GM21737 (cell line): ENCODE data around the gene STXBP1.

ENCODE experiments used
- ATAC-seq: cut with Tn5 transposase; IDR thresholded peaks from one replicate; pipeline ENCODE4 v1.9.1; 2021; ENCODE audit warnings: mild to moderate bottlenecking, moderate library complexity; ENCODE audit not compliant: unreplicated experiment

STXBP1 gene

DNA sequence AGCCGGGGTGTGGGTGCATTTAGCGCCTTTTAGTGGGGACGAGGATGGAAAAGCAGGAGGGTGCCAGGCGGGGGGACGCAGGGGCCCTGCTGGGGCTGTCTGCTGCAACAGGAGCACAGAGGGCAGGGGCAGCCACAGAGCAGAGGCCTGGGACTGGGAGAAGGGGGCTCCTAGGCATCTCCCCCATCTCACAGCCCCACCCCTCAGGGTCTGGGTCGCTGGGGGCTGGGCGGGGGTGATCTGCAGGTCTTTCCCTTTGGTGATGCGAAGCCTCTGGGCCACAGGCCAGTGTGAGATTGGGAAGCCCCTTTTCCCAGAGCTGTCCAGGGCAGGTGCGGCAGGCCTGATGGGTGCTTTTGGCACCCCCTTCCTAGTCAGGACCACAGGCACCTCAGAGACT is 118.2 kb downstream of the STXBP1 start:
- no peak for ATAC-seq

DNA sequence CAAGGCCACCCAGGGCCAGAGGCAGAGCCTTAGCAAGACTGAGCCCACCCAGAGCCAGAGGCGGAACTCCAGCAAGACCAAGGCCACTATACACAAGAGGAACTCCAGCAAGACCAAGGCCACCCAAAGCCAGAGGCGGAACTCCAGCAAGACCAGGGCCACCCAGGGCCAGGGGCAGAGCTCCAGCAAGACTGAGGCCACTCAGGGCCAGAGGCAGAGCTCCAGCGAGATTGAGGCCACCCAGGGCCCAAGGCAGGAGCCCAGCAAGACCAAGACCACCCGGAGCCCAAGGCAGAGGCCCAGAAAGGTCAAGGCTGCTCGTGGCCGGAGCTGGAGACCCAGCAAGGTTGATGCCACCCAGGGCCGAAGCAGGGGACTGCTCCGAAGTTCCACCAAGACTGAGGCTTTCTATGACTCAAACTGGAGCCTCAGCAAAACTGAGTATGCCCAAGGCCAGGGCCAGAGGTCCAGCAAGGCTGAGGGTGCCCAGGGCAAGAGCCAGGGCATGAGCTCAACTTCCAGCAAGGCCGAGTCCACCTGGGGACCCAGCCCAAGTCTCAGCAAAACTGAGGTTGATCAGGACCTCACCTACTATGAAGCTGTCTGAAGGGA is 118.8 kb downstream of the STXBP1 start:
- ATAC-seq, result no peak

DNA sequence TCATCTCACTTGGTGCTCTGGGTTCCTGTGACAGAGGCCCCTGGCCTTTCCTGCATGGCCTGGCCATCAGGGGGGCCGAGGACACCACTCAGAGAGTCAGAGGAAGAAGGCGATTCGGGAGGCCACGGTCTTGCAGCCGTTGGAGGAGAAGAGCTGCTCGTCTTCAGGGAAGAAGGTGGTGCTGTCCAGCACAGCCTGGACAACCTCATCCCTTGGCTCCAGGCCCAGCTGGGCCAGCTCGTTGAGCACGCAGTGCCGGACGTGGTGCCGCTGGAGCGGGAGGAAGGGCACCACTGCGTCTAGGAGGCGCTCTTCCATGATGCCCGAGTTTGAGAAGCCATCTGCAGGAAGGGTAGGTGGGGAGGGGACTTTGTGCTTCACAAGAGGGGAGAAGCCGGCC is 119.9 kb downstream of the STXBP1 start:
- ATAC-seq, result no peak

GRCh38 chr9:127732444-127732843 is 120.4 kb downstream of the STXBP1 start:
- no peak for ATAC-seq

DNA sequence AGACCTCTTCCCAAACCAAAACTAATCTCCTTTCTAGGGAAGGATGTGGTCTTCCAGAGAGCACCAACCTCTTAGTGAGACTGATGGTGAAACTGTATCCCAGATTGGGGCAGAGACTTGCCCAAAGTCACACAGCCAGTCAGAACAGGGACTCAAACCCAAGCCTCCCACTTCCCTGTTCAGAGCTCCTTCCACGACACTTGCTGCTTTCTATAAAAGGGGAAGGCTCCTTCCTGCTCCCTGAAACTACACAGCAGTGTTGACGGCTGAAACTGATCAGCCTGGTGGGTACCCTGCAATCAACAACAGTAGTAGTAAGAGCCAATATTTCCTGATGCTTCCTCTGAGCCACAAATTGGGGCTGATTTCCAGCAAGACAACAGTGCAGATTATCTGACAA is 121.5 kb downstream of the STXBP1 start:
- ATAC-seq, result no peak

- no peak for ATAC-seq
Measured at GRCh38 chr9:127734247-127734746, 122.2 kb downstream of the STXBP1 start.

DNA sequence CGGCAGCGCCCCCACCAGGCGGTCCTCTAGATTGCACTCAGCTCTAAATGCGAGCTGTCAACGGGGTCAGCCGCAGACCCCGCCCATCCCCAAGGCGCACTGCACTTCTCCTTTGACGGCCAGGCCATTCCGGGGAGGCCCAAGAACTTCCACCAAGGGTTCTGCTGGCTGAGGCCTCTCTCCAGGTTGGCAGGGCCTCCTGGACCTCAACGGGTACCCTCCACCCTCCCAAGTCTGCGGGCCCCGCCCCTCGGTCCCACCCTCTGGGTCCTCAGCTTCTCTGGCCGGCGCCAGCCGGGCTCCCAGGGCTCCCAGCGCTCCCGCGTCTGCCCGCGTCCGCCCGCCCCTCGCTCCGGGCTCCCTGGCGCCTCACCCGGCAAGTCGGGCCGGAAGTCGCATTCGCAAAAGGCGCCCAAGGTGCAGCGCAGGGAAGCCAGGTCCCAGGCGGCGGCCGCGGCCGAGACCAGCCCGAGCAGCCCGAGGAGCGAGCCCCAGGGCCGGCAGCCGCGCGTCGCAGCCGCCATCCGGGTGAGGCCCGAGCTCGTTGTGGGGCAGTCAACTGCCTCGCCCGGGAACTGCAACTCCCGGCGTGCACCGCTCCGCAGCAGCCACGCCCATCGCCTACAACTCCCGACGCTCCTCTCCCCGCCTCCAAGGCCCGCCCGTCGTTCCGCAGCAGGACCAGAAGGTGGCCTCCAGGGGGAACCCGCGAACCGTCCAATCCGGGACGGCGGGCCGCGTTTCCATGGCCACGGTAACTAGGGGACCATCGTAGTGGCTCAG is 122.9 kb downstream of the STXBP1 start, which contains the start of gene TOR2A:
Gene TOR2A, minus strand, starts transcription at position 548 of the 783 bp plus-strand sequence. Its CDS starts 24 bp downstream, at position 524.
- peak; percentile 80 for ATAC-seq

- ATAC-seq, result no peak
Measured at GRCh38 chr9:127735530-127736185, 123.6 kb downstream of the STXBP1 start.

GRCh38 chr9:127738666-127739065 is 126.6 kb downstream of the STXBP1 start:
- no peak for ATAC-seq

GRCh38 chr9:127739614-127740330 is 127.7 kb downstream of the STXBP1 start:
- no peak for ATAC-seq

DNA sequence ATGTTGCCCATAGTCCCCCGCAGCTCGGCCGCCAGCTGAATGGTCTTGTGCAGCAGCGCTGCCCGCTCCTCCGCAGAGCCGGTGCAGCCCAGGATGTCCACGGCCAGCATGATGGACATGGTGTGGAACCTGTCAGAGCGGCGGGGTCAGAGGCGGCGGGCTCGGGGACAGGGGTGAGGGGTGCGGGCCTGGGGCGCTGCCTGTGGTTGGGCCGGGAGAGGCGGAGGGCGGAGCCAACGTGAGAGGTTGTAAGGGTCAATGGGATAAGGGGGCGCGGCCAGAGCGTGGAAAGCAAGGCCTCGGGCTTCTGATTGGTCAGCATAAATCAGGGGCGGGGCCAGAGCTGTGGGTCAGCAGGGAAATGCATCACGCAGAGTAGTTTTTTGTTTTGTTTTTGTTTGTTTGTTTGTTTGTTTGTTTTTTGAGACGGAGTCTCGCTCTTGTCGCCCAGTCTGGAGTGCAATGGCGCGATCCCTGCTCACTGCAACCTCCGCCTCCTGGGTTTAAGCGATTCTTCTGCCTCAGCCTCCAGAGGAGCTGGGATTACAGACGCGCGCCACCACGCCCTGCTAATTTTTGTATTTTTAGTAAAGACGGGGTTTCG is 129.9 kb downstream of the STXBP1 start:
- ATAC-seq, result no peak
